ENCODE measurements around the gene RBFOX2.

The RBFOX2 gene

DNA sequence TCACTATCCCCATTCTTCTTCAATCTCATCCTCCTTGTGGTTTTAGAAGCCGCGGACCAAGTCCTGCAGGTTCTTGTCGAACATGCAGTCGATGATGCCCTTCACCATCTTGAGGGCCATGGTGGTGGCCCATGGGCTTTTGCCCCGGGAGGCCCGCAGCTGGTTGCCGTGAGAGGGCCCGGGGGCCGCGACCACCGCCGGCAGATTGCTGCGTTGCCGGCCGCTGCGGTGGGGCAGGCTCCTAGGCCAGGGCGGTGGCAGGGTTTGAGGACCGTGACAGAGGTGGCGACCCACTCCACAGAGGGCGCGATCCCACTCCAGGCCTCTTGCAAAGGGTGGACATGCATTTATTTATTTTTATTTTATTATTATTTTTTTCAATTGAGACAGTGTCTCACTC, 244.0 kb downstream of the RBFOX2 start:
- H3K9me3 ChIP-seq (ENCODE audit: severe bottlenecking), result no peaks in the 10 kb centered on the region
- H3K27me3 ChIP-seq (ENCODE audit: insufficient read depth, poor library complexity, severe bottlenecking), result no peaks in the 10 kb centered on the region
- TF ChIP-seq CTCF (IDR thresholded peaks at IDR 0.05; ENCODE audit: poor library complexity, severe bottlenecking), result no peak
- DNase-seq (ENCODE audit: low spot score) (no peak), ATAC-seq (ENCODE audit: low read depth) (no peak)
- peaks cover 40% of the 10 kb centered on the region for H3K4me1 ChIP-seq (ENCODE audit: insufficient read depth, poor library complexity, severe bottlenecking)
- no peak overlapping the region for H3K4me3 ChIP-seq (ENCODE audit: severe bottlenecking)
- H3K27ac ChIP-seq (ENCODE audit: poor library complexity, severe bottlenecking), result peak overlapping the region; percentile 74
- peaks cover 29% of the 10 kb centered on the region for H3K36me3 ChIP-seq (ENCODE audit: low read depth)

DNA sequence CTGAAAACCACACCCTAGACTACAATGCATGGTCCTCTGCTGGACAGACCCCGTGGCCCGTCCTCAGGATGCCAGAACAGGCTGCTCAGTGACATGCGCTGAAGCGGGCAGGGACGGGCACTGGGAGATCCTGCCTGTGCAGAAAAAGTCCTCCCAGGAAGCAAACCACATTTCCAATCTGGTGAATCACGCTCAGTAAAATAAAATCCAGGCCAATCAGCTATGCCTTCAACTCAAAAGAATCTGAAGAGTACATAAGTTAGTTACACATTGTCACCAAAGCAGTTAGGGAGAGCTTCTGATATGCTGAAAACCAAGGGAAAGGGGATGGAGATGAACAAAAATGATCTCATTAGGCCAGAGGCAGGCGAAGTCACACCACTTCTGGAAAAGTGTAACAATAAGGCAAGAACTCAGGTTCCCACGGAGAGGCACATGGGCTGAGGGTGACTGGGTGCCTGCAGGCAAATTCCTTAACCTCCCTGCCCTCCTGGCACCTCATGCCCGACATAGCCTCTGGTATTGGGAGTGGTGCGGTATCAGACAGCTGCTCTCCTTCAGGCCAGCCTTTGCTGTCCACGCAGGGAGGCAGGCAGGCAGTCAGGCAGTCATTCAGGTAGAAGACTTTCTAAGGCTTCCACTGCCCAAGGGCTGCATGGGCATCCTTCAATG, 244.5 kb downstream of the RBFOX2 start:
- no peaks in the 10 kb centered on the region for H3K9me3 ChIP-seq (ENCODE audit: severe bottlenecking)
- peaks cover 31% of the 10 kb centered on the region for H3K36me3 ChIP-seq (ENCODE audit: low read depth)
- H3K4me3 ChIP-seq (ENCODE audit: severe bottlenecking), result no peak overlapping the region
- H3K27me3 ChIP-seq (ENCODE audit: insufficient read depth, poor library complexity, severe bottlenecking), result no peaks in the 10 kb centered on the region
- ATAC-seq (ENCODE audit: low read depth) (peak; percentile 93), DNase-seq (ENCODE audit: low spot score) (peak; percentile 80)
- no peak for TF ChIP-seq CTCF (IDR thresholded peaks at IDR 0.05; ENCODE audit: poor library complexity, severe bottlenecking)
- H3K27ac ChIP-seq (ENCODE audit: poor library complexity, severe bottlenecking), result peak overlapping the region; percentile 74
- H3K4me1 ChIP-seq (ENCODE audit: insufficient read depth, poor library complexity, severe bottlenecking), result peaks cover 40% of the 10 kb centered on the region

GRCh38 chr22:35782504-35782903, 246.1 kb downstream of the RBFOX2 start:
- Histone ChIP-seq H3K9me3 (ENCODE audit: severe bottlenecking) (no peaks in the 10 kb centered on the region), H3K4me1 (ENCODE audit: insufficient read depth, poor library complexity, severe bottlenecking) (peaks cover 53% of the 10 kb centered on the region), H3K4me3 (ENCODE audit: severe bottlenecking) (no peak overlapping the region), H3K36me3 (ENCODE audit: low read depth) (peaks cover 29% of the 10 kb centered on the region), H3K27ac (ENCODE audit: poor library complexity, severe bottlenecking) (no peak overlapping the region), H3K27me3 (ENCODE audit: insufficient read depth, poor library complexity, severe bottlenecking) (no peaks in the 10 kb centered on the region)
- no peak for ATAC-seq (ENCODE audit: low read depth)
- no peak for TF ChIP-seq CTCF (IDR thresholded peaks at IDR 0.05; ENCODE audit: poor library complexity, severe bottlenecking)
- no peak for DNase-seq (ENCODE audit: low spot score)

GRCh38 chr22:35781898-35782297, 246.7 kb downstream of the RBFOX2 start:
- TF ChIP-seq CTCF (IDR thresholded peaks at IDR 0.05; ENCODE audit: poor library complexity, severe bottlenecking), result no peak
- H3K4me3 ChIP-seq (ENCODE audit: severe bottlenecking), result no peak overlapping the region

GRCh38 chr22:35777335-35777975, 251.2 kb downstream of the RBFOX2 start:
- Histone ChIP-seq H3K27me3 (ENCODE audit: insufficient read depth, poor library complexity, severe bottlenecking) (no peaks in the 10 kb centered on the region), H3K9me3 (ENCODE audit: severe bottlenecking) (no peaks in the 10 kb centered on the region), H3K4me1 (ENCODE audit: insufficient read depth, poor library complexity, severe bottlenecking) (peaks cover 32% of the 10 kb centered on the region), H3K4me3 (ENCODE audit: severe bottlenecking) (no peak overlapping the region), H3K36me3 (ENCODE audit: low read depth) (peaks cover 56% of the 10 kb centered on the region), H3K27ac (ENCODE audit: poor library complexity, severe bottlenecking) (peak overlapping the region; percentile 82)
- ATAC-seq (ENCODE audit: low read depth), result peak; percentile 97
- no peak for DNase-seq (ENCODE audit: low spot score)
- TF ChIP-seq CTCF (IDR thresholded peaks at IDR 0.05; ENCODE audit: poor library complexity, severe bottlenecking), result no peak

More at GRCh38 chr22:35781898-35782297, 246.7 kb downstream of the RBFOX2 start:
- Histone ChIP-seq H3K27ac (ENCODE audit: poor library complexity, severe bottlenecking) (no peak overlapping the region), H3K4me1 (ENCODE audit: insufficient read depth, poor library complexity, severe bottlenecking) (peaks cover 59% of the 10 kb centered on the region), H3K9me3 (ENCODE audit: severe bottlenecking) (no peaks in the 10 kb centered on the region), H3K36me3 (ENCODE audit: low read depth) (peaks cover 29% of the 10 kb centered on the region), H3K27me3 (ENCODE audit: insufficient read depth, poor library complexity, severe bottlenecking) (no peaks in the 10 kb centered on the region)
- ATAC-seq (ENCODE audit: low read depth) (no peak), DNase-seq (ENCODE audit: low spot score) (no peak)

Measured in RWPE2 (cell line).